Fibroblast of lung (primary cell): ENCODE results near the gene DCPS. TPM values are rescaled to one million over a fixed set of nuclear protein-coding genes. Genes with fewer than 3 reads are reported as not detected.
"Not testable (repeated sequence)": the region's sequence is repeated elsewhere in the genome, so short reads cannot be mapped to it uniquely, and the experiment has no call there.

Experiments used
- DNase-seq, 2 donors: peaks; one replicate each; pipeline versions ENCODE4 v3.0.0 to v3.0.0-alpha.2; 2010; ENCODE audit warnings: low read depth in 2 of 2
- H2AFZ ChIP-seq: 2 replicates; pipeline ENCODE4 v1.5.1; 2012; ENCODE audit warnings: low read length, control low read depth, inconsistent platforms
- H3K27ac ChIP-seq: 2 replicates; pipeline ENCODE4 v1.5.1; 2011; ENCODE audit warnings: low read length, control low read depth; ENCODE audit not compliant: insufficient read depth
- H3K27me3 ChIP-seq: 2 replicates; pipeline ENCODE4 v1.5.1; 2011; ENCODE audit warnings: mild to moderate bottlenecking, low read length; ENCODE audit not compliant: control insufficient read depth, insufficient read depth
- H3K36me3 ChIP-seq: 2 replicates; pipeline ENCODE4 v1.5.1; 2011; ENCODE audit warnings: low read length; ENCODE audit not compliant: control insufficient read depth, insufficient read depth
- H3K4me1 ChIP-seq: 2 replicates; pipeline ENCODE4 v1.5.1; 2011; ENCODE audit warnings: low read length; ENCODE audit not compliant: control insufficient read depth, insufficient read depth; ENCODE audit errors: extremely low read depth
- H3K4me2 ChIP-seq: 2 replicates; pipeline ENCODE4 v1.5.1; 2011; ENCODE audit warnings: low read length, control low read depth; ENCODE audit not compliant: insufficient read depth; ENCODE audit errors: extremely low read depth
- H3K4me3 ChIP-seq, 4 experiments: fragments of 200-600 bp in 1 of 4; sonication (generic) in 1 of 4; replicated peaks in 1 of 4; 2 replicates each; pipeline ENCODE4 v1.5.1; 2011 to 2016; ENCODE audit warnings: low read length in 4 of 4, low read depth in 3 of 4, mild to moderate bottlenecking in 3 of 4, control low read depth in 2 of 4, inconsistent platforms in 1 of 4, mixed read lengths in 1 of 4; ENCODE audit not compliant: insufficient read depth in 1 of 4; ENCODE audit errors: control extremely low read depth in 1 of 4
- H3K79me2 ChIP-seq: 2 replicates; pipeline ENCODE4 v1.5.1; 2012; ENCODE audit warnings: mild to moderate bottlenecking, low read length, inconsistent platforms; ENCODE audit not compliant: control insufficient read depth, insufficient read depth
- H3K9ac ChIP-seq: 2 replicates; pipeline ENCODE4 v1.5.1; 2011; ENCODE audit warnings: mild to moderate bottlenecking, low read length, control low read depth; ENCODE audit not compliant: insufficient read depth
- H3K9me3 ChIP-seq: 2 replicates; pipeline ENCODE4 v1.5.1; 2012; ENCODE audit warnings: low read depth, low read length; ENCODE audit not compliant: control insufficient read depth, insufficient read depth
- H4K20me1 ChIP-seq: 2 replicates; pipeline ENCODE4 v1.5.1; 2011; ENCODE audit warnings: low read length; ENCODE audit not compliant: control insufficient read depth, insufficient read depth; ENCODE audit errors: extremely low read depth
- EZH2 ChIP-seq: IDR thresholded peaks from 2 replicates; pipeline ENCODE4 v1.5.1; 2012; ENCODE audit warnings: low read length, control low read depth, mild to moderate bottlenecking; ENCODE audit errors: missing control alignments
- polyA plus RNA-seq, 2 donors: library from polyadenylated mRNA; depleted of rRNA in 1 of 2; stranded (reverse) in 1 of 2; unstranded in 1 of 2; fragments of >200 nt; gene quantifications; 2 replicates each; pipeline ENCODE4 v1.2.1, GENCODE V29; 2011 to 2012; ENCODE audit warnings: missing spikeins in 1 of 2
- total RNA-seq: library from RNA; depleted of rRNA; stranded (reverse); fragments of >200 nt; gene quantifications from 2 replicates; pipeline ENCODE4 v1.2.1, GENCODE V29; 2014
- TF ChIP-seq, protein P1 (sequence below), 2 donors: IDR thresholded peaks in 1 of 2; conservative IDR thresholded peaks in 1 of 2; 1 replicate in 1 of 2; 2 replicates in 1 of 2; pipeline ENCODE4 v1.5.1; 2011 to 2012; ENCODE audit warnings: low read length in 2 of 2, control low read depth in 1 of 2, inconsistent platforms in 1 of 2, low read depth in 1 of 2, mild to moderate bottlenecking in 1 of 2

DCPS gene
- total and polyA plus RNA-seq, 2 donors (not counting 1 experiment from before 2014, with no cell fraction given), result 13.0 to 22.7 TPM

DNA sequence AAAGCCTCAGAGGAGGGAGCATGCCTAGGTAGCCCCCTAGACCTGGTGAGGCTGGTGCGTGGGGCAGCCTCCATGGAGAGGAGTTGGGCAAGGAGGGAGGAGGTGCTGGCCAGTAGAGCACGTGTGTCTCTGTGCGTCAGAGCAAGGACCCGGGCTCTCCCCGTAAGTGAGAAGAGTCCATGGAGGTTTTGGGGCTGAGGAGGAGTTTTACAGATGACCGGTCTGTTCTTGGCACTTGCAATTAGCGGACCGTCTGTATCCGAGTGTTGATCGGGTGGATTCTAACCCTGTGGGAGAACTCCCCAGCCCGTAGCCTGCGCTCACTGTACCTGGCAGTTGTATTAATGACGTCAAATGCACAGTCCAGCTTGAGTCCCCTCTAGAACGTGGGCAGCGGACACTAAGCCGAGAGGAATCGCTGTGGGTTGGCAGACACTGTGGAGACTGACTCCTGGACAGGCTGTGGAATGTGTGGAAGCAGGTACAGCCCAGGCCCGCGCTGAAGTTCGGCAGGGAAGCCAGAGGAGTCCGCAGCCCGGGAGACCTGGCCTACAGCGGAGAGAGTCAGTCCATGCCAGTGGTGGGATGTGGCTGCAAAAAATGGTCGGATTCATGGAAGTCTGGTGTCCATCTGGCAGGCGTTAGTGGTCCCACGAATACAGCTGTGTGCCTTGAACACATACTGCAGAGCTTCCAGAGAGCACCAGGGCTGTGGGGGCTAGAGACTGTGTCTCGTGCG lies 70.9 kb downstream of the DCPS start:
- DNase-seq, H3K9ac ChIP-seq, H3K4me3 ChIP-seq, H3K27ac ChIP-seq, H3K27me3 ChIP-seq, H3K9me3 ChIP-seq, H3K79me2 ChIP-seq, H3K4me2 ChIP-seq, H2AFZ ChIP-seq, H3K4me1 ChIP-seq, H3K36me3 ChIP-seq, H4K20me1 ChIP-seq: not testable (repeated sequence)

DNA sequence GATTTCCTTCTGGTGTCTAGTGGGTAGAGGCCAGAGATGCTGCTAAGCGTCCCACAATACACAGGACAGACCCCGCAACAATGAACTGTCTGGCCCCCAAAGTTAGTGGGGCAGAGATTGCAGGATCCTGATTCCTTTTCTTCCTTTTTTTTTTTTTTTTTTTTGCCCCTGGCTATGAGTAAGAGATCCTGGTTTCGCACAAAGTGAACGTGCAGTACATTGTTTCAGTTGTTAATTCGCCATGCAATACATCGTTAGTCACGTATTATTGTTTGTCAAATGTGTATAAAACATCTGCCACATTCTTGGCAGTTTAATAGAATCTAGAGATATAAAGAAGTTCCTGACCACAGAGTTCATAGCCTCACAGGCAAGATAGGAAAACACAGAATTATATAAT lies 71.9 kb downstream of the DCPS start:
- H3K4me2 ChIP-seq, result peak overlapping the region; percentile 13
- H4K20me1 ChIP-seq, result peaks cover 3% of the 10 kb centered on the region
- DNase-seq, result peak; percentile 64 to 70

DNA sequence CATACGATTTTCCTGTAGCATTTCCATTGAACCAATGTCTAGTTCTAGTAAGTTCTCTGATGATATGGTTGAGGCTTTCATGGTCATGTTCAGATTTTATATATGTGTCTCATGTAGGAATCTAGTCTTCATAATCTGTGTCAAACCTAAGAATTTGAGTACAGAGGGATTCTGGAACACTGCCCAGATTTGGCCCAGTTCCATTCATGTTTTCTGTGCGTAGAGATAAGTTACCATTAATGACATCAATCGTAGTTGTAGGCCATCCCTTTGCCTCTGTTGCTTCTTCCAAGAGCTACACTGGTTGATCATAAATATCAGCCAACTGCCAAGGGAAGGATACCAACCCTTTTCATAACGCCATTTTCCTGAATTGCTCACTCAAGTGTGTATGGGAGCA lies 74.9 kb downstream of the DCPS start:
- no peak overlapping the region for H3K4me2 ChIP-seq
- no peaks in the 10 kb centered on the region for H3K4me1 ChIP-seq
- H3K27me3 ChIP-seq, result no peaks in the 10 kb centered on the region
- no peak overlapping the region for H3K4me3 ChIP-seq
- no peaks in the 10 kb centered on the region for H3K36me3 ChIP-seq
- H4K20me1 ChIP-seq, result peaks cover 5% of the 10 kb centered on the region
- H3K79me2 ChIP-seq, result no peaks in the 10 kb centered on the region
- no peak overlapping the region for H3K9ac ChIP-seq
- peak in 1 of 2 donors; percentile 70 for DNase-seq
- TF ChIP-seq, protein P1, sequence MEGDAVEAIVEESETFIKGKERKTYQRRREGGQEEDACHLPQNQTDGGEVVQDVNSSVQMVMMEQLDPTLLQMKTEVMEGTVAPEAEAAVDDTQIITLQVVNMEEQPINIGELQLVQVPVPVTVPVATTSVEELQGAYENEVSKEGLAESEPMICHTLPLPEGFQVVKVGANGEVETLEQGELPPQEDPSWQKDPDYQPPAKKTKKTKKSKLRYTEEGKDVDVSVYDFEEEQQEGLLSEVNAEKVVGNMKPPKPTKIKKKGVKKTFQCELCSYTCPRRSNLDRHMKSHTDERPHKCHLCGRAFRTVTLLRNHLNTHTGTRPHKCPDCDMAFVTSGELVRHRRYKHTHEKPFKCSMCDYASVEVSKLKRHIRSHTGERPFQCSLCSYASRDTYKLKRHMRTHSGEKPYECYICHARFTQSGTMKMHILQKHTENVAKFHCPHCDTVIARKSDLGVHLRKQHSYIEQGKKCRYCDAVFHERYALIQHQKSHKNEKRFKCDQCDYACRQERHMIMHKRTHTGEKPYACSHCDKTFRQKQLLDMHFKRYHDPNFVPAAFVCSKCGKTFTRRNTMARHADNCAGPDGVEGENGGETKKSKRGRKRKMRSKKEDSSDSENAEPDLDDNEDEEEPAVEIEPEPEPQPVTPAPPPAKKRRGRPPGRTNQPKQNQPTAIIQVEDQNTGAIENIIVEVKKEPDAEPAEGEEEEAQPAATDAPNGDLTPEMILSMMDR (conservative IDR thresholded peaks at IDR 0.05 in 1 of 2, IDR thresholded peaks at IDR 0.05 in 1 of 2; ENCODE audit: low read depth in 1 of 2, low read length in 2 of 2), result no peak
- no peak for TF ChIP-seq EZH2
- no peak overlapping the region for H3K27ac ChIP-seq
- H3K9me3 ChIP-seq, result no peaks in the 10 kb centered on the region
- H2AFZ ChIP-seq, result no peak overlapping the region

More for the DNA sequence above, 71.9 kb downstream of the DCPS start:
- no peak overlapping the region for H3K9ac ChIP-seq
- H3K4me3 ChIP-seq, result no peak overlapping the region
- no peak overlapping the region for H2AFZ ChIP-seq
- no peaks in the 10 kb centered on the region for H3K9me3 ChIP-seq
- H3K27me3 ChIP-seq, result no peaks in the 10 kb centered on the region
- H3K79me2 ChIP-seq, result no peaks in the 10 kb centered on the region
- no peak for TF ChIP-seq EZH2
- TF ChIP-seq, protein P1 (conservative IDR thresholded peaks at IDR 0.05 in 1 of 2, IDR thresholded peaks at IDR 0.05 in 1 of 2; ENCODE audit: low read depth in 1 of 2, low read length in 2 of 2), result no peak
- no peak overlapping the region for H3K27ac ChIP-seq
- no peaks in the 10 kb centered on the region for H3K36me3 ChIP-seq
- H3K4me1 ChIP-seq, result peaks cover 4% of the 10 kb centered on the region
